NCI-H748 treated with DMSO at 0.1 percent for 48 hours (cell line): ENCODE results near the gene STAG3.

Experiments used
- DNase-seq: peaks from one replicate; lab custom pipeline; 2025; lab: John Stamatoyannopoulos, UW

Gene STAG3

DNA sequence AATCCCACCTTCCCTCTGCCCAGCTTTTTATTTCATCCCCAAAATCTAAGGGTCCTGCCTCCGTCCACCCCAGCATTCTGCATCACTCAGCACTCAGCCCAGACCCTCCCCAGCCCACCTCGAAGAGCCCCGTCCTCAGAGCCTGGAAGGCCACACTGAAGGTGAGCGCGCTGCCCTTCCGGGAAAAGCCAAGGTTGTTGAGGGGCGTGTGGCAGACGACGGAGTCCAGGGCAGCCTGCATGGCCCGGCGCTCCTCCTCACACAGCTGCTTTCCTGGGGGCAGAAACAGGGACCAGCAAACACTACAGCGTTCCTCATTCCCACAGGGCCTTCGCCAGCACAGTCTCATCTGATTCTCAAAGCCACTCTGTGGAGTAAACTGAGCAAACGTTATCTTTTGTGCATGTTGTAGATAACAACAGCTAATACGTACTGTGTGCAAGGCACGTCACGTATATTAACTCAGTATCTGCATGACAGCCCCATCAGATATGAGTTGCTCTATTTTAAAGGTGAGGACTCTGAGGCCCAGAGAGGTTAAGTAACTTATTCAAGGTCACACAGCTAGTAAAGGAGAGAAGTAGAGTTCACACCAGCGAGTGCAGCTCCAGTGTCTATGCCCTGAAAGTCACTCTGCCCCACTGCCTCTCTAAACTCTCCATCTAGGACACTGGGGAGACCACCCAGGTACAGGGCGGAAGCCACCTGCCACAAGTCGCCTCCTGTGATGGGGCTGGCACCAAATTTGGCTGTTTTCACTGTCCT is 22.0 kb upstream of the STAG3 start:
- no peak for DNase-seq

DNA sequence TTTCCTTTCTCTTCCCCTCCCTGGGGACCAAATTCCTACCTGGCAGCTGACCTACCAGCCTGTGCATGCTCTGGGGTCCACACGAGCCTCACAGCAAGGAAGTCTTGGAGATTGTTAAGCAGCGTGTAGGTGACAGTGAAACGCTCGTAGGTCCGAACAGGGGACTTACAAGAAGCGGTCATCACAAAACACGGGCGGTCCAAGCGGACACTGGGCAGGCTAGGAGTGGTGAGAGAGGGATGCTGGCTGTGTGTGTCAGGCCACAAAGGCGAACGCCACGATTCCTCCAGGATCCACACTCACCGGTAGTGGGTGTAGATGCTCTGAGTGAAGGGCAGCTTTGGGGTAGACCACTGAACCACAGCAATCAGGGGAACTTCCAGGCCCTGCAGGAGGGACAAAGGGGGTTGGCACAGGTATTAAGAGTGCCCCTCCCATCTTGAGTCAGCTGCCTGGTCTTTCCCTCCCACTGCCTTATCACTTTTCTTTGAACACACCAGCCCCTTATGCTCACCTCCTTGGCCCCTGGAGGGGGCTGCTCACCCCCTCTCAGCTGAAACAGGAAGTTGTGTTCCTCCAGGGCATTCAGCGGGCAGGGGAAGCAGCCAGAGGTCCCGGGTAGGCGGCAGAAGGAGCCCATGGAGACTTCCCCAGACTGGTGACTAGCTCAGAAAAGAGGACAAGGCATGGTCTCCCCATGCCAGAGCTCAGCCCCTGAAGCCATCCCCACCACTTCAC is 21.2 kb upstream of the STAG3 start:
- DNase-seq = no peak

DNA sequence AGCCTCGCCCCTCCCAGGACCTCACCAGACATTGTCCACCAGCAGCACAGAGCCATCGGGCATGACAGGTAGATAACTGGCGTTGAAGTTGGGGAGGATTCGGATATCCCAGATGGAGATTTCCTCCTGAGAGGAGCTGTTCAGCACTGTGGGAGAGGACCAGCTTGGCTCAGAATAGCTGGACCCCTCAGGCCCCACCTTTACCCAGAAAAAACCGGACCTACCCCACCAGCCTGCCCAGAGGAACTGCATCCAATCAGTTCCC is 20.7 kb upstream of the STAG3 start:
- no peak for DNase-seq

DNA sequence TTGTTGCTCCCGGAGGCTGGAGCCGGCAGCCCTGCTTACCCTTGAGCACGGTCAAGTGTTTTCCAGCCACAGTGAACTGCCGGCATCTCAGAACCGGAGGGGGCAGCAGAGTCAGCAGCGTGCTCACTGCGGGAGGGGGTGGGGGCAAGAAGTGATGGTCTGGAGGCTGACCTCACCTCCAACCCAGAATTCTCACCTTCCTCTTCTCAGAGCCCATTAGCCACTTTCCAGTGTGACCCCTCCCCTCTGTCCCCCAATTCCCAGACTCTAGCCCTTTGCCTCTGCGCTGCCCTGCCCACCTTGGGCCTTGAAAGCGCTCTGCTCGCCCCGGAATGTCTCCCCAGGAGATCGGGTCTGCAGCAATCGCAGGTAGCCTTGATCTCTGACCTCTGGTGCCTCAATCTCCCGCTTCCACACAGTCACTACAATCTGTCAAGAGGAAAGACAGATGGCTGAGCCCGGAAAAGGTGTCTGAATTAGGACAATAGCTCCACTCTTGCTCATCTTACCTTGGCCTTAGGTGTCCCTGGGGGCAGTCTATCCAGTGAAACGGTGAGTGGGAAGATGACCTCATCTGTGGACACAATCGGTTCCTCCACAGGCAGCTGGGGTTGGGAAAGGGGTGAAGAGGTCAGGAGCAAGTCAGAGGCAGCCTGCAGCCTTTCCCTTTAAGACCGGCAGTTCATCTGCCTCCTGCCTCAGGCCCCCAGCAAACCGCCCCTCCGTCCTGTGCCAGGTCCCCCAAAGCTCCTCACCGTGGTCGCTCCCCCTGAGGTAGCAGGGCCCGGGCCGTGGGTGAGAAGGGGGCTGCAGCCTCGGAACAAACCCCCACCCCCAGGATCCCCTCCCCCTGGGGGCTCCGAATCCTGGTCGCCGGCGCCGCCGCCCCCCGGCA is 20.1 kb upstream of the STAG3 start:
- DNase-seq = no peak

DNA sequence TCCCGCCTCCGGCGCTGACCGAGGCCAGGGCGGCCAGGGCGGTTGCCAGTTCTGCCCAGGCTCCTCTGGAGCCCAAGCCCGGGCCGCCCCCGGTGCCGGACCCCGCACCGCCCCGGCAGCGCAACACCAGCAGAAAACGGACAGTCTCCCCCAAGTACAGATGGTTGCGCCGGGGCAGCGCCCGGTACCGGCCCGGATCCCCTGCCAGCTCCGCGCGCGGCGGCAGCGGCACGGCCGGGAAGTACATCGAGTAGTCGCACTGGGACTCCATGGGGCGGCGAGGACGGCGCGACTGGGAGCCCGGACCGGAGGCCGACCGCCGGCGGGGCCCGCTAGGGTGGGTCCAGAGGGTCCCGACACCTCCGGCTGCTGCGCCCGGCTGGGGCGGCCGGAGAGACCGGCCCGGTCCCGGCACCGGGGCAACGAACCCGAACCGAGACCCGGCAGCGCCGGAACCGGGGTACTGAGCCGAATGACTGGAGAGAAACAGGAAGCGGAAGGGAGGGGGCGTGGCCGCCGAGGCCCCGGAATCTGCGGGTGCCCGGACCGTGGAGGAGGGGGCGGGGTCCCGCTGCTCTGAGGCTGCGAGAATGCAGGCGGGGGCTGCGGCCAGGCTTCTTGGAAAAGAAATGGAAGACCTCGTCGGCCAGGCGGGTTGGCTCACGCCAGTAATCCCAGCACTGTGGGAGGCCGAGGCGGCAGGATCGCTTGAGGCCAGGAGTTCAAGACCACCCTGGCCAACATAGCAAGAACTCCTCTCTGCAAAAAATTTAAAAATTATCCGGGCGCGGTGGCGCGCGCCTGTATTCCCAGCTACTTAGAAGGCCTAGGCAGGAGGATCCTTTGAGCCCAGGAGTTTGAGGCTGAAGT is 19.3 kb upstream of the STAG3 start, which contains the start of gene TRAPPC14:
TSS of gene TRAPPC14 (minus strand) at position 495 of the 870 bp plus-strand sequence. CDS start at position 271, 224 bp downstream.
- DNase-seq = peak; percentile 59

DNA sequence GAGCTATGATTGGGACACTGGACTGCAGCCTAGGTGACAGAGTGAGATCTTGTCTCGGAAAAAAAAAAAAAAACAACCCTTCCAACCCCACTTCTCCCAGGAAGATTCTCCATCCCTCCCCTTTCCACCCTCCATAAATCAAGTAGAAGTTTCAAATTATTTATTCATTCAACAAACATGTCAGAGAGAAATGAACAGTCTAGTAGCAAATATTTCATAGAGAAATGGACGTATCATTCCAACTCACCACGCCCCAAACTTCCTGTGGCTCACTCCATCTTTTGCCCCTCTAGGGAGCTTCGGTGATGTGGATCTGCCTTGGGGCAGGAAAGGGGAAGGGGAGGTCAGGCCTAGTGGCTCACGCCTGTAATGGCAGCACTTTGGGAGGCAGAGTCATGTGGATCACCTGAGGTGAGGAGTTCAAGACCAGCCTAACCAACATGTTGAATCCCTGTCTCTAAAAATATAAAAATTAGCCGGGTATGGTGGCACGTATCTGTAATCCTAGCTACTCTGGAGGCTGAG is 18.6 kb upstream of the STAG3 start:
- no peak for DNase-seq

DNA sequence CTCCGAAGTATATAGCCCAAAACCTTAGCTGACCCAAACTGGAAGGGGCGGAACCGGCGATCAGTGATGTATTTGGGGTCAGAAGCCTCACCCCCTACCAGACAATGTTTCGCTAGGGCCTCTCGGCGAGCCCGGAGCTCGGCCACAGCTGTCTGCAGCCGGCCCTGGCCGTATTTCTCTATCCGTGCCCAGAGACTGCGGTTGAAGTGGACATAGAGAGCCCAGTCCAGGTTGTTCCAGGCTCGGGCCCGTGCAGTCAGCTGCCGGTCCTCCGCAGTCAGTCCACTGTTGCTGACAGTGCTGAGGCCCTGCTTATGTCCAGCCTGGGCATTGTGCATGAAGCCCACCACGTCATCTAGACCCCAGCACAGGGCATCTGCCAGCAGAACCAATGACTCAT is 17.7 kb upstream of the STAG3 start:
- no peak for DNase-seq

DNA sequence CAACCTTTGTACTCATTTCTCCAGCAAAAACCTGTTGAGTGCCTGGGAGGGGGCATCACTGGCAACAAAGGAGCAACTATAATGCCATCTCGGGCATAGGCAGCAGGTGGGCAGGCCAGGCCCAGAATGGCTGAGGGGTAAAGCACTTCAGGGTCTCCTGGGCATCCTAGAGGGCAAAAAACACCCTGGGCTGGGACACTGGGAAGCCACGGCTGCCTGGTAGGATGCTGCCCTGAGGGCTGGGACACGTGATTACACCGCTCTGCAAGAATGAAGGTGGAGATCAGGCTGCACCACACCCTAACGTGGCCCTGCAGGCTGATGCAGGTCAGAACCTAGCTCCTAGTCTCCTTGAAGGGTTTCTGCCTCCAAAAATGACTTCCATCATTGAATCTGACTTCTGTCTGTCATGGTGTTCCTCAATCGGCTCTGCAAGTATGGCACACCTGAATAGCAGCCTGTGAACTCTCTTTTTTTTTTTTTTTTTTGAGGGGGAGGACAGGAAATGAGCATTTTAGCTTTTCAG is 14.6 kb upstream of the STAG3 start:
- DNase-seq = no peak

DNA sequence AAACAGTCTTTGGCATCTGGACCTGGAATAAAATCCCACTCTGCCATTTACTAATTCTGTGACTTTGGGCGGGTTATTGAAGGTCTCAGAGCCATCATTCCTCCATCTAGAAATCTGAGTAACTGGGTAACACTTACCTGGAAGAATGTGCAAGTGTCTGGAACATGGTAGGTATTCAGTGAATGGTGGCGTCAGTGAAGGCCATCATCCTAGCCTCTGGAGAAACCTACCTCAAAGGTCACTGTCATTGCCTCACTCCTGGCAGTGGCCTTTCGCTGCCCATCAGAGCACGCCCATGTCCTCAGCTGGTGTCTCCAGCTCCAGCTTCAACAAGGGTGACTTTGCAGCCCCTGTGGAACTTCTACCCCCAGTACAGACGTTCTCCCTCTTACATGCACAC is 13.8 kb upstream of the STAG3 start:
- no peak for DNase-seq

DNA sequence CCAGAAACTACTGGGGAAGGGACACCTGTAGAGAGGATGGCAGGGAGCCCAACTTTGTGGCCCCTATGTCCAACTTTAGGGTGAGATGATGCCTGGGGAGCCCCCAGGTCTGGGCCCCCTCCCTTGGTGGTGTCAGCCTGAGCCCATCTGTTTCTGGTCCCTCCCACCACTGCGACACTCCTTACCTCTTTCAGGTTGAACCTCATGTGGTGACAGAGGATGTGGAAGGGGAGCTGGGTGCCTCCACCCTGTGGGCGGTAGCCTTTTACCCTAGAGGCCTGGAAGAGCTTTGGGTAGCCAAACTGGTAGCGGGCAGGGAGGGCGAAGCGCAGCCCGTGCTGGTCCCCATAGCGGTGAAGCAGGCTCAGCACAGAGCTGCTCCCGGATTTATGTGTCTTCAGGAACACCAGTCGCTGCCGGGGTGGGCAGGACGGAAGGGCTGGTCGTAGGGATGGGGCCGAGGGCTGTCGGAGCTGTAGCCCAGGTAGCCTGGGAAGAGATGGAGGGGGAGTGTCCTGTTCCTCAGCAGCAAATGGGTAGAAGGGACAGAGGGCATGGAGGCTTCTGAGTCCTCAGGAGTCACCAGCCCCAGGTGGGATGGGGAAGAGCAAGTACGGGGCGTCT is 11.3 kb upstream of the STAG3 start:
- no peak for DNase-seq

DNA sequence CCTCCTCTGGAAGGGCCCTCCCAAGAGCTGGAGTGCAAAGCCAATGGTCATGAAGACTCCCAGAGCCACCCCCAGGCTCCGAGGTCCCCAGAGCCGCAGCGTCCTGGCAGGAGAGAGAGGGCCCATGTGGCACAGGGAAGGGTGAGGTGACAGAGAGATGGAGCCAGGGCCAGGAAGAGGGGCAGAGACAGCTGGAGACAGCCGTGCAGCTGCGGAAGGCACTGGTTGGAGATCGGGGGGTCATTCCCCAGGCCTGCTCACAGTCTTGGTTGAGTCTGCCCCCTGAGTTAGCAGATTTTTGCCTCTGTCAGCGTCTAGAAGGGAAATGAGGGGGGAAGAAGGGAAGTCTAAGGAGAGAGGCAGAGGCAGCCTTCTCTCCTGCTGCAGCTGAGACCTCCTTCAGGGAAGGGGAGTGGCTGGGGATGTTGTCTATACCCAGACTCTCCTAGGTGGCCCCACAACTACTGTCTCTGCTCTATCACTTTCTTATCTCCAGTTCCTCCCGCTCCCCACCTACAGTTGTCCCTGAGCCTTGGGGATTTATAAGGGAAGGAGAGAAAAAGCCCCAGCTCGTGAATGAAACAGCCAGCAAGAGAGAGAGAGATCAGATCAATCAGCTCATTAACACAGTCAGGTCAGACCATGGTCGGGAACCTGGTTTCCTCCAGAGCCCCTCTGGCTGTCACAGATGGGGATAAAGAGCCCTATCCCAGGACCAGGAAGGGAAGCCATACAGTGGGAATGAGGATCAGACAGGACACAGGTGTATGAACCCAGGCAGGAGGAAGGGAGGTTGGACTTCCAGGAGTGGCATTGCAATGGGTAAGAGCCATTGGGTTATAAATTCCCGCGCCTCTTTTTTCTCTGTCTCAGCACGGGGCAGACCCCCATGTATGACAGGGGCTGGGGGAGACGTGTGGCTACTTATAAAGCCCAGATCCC is 10.5 kb upstream of the STAG3 start:
- DNase-seq = no peak

DNA sequence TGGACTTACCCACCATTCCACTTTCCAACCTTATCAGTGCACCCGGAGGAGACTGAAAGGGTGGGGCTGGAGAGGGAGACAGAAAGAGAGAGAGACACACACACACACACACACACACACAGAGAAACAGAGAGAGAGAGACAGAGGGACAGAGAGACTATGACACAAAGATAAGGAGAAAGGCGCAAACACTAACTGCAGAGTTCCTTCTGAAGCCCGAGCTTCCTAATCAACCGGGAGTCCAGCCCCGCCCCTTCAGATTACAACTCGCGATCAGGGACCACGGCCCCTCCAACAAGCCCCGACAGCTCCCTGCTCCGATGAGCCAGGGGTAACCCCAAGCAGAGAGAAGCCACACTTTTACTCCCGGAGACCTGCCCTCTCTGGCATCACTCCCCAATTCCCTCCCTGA is 9.8 kb upstream of the STAG3 start:
- no peak for DNase-seq

DNA sequence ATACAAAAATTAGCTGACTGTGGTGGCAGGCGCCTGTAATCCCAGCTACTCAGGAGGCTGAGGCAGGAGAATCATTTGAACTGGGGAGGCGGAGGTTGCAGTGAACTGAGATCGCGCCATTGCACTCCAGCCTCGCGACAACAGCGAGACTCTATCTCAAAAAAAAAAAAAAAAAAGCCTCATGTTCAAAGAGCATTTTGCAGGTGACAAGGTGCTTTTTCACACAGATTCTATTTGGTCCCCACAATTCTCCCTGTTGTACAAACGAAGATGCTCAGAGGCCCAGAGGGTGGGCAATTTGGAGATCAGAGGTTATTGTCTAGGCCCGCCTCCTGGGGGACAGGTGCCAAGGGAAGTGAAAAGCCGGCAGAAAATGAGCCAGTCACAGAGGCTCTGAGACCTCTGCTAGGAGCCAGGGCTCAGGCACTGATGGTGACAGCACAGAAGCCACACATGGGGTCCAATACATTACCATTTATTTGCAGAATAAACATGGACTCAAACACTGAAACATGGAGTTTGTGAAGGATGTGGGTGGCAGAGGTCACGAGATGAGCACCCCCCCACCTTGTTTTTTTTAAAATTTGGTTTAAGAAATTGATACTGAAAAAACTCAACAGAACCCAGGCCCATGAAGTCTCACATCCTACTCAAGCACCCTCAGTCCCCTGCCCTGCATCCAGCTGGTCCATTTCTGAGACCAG is 8.4 kb upstream of the STAG3 start:
- no peak for DNase-seq

DNA sequence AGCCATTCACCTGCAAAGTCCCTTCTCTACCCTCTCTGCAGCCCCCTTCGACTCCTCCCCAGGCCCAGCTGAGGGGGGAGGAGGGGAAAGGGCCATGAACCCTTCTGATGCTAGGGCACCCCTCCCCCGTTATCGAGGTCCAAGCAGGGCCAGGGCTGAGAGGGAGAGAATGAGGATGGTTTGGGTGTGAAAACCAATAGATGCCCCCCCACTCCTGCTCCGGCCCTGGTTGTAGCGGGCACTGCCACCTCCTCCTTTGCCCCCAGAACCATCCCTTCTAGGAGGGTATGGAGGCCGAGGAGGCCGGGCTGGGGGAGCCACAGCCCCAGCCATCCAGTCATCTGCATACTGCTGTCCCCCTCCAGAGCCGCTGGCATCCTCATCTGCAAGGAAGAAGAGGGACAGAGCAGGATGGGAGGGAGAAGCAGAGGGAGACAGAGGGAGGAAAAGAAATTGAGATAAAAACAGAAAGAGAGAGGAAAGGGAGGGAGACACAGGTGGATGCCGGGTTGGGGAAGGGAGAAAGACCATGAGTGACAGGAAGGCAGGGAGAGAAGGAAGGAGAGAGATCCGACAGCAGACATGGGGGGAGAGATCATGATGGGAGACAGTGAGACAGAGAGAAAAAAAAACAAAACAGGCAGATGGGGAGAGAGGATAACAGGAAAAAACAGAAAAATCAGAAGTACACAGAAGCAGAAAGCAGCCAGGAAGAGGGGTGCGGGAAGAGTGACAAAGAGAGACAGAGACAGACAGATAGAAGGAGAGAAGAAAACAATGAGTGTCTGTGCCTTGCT is 7.4 kb upstream of the STAG3 start:
- no peak for DNase-seq

DNA sequence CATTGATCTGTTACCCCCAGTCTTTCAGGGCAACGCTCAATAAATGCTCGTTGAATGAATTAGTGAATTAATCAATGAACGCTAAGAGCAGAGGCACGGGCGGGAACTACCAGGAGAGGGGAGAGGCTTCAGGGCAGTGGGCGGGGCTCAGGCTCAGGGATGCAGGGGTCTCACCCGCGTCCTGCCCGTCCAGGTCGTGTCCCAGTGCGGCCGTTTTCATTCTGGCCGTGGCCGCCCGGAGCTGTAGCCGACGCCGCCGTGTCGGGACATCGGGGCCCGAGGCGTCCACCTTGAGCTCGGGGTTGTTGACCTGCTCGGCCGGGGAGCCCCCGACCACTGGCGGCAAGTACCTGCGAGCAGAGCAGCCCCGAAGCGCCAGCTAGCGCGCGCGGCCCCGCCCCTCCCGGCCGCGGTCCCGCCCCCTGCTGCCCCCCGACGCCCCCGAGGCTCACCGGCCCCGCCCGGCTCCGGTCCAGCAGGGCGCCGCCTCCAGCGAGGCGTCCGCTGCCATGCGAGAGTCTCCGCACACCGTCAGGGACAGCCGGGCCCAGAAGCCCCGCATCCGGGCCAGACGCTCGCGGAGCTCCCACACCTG is 6.5 kb upstream of the STAG3 start:
- DNase-seq = peak; percentile 36

DNA sequence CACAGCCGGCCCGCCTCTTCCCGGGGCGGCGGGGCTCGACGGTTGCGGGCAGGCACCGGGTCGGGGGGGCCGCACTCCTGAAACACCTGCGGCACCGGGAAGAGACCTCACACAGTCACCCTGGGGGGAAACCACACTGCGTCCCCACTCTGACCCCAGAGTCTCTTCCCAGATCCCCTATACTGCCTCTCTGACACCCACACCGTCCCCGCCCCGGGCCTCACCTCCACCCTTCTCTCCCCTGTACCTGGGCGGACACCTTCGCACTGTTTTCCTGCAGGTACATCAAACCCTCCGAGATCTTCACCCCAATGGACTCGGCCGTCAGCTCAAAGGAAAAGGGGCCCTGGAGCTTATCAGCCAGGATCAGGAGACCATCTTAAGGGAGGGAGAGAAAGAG is 5.9 kb upstream of the STAG3 start:
- no peak for DNase-seq

DNA sequence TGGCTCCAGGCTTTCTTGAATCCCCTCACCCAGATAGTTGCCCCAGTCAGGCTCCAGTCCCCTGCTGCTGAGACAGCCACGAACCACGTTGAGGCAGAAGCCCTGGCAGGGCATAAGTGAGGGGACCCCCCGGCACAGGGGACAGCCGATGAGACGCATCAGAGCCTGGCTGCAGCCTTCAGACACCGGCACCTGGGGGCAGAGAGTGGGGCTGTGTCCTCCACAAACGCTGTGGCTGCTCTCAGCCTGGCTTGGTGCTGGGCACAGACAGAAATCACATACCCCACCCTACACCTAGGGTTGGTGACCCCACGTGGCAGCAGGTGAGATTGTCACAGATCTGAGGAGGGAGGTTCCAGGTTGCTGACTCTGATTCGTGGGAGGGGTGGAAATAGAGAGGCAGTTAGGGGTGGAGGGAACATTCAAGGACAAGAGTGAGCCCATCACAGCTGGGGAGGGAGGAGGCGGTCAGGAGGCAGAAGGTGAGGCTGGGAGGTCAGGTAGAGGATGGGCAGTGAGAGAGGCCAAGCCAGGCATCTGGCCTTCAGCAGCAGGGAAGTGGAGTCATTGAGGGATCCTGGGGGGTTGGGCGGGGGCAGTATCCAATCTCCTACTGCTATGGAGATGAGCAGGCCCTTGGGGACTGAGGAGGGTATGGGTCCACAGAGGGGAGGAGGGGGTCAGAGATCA is 3.8 kb upstream of the STAG3 start:
- DNase-seq = no peak
